GM23338 (cell line): ENCODE measurements around the gene RSPH1.

ENCODE experiments used
- CREB1 ChIP-seq: fragments of 250-450 bp; sonication (Bioruptor Pico); IDR thresholded peaks from 2 replicates; pipeline ENCODE4 v1.5.0; 2020; ENCODE audit warnings: low read depth, mild to moderate bottlenecking, moderate library complexity
- CTCF ChIP-seq, 2 experiments: fragments of 200-600 bp in 1 of 2; sonication (generic) in 1 of 2; conservative IDR thresholded peaks; 2 replicates each; pipeline versions ENCODE4 v1.5.1 to v1.6.1; 2016 to 2017; ENCODE audit warnings: antibody characterized with exemption in 2 of 2, low read depth in 2 of 2, mild to moderate bottlenecking in 2 of 2, moderate library complexity in 1 of 2
- ETS1 ChIP-seq: IDR thresholded peaks from 2 replicates; pipeline ENCODE4 v1.6.1; 2016; ENCODE audit warnings: antibody characterized with exemption
- EZH2 ChIP-seq: fragments of 200-600 bp; sonication (generic); IDR thresholded peaks from one replicate; pipeline ENCODE4 v1.8.0; 2017; ENCODE audit warnings: antibody characterized with exemption, mild to moderate bottlenecking, low read depth; ENCODE audit not compliant: unreplicated experiment
- JUNB ChIP-seq: IDR thresholded peaks from one replicate; pipeline ENCODE4 v1.6.1; 2016; ENCODE audit warnings: antibody characterized with exemption; ENCODE audit not compliant: unreplicated experiment
- NANOG ChIP-seq: IDR thresholded peaks from 2 replicates; pipeline ENCODE4 v1.6.1; 2016; ENCODE audit warnings: antibody characterized with exemption, borderline replicate concordance
- POLR2AphosphoS5 ChIP-seq: IDR thresholded peaks from 2 replicates; pipeline ENCODE4 v1.6.1; 2016; ENCODE audit warnings: antibody characterized with exemption, low read depth
- REST ChIP-seq: IDR thresholded peaks from one replicate; pipeline ENCODE4 v1.6.1; 2018; ENCODE audit warnings: antibody characterized with exemption; ENCODE audit not compliant: unreplicated experiment
- ZNF331 ChIP-seq: fragments of 250-450 bp; sonication (Bioruptor Pico); IDR thresholded peaks from 2 replicates; pipeline ENCODE4 v1.5.0; 2020; ENCODE audit warnings: low read depth, mild to moderate bottlenecking, moderate library complexity

- TF ChIP-seq CTCF (conservative IDR thresholded peaks at IDR 0.05; ENCODE audit: low read depth in 2 of 2) (no peak), JUNB (no peak), EZH2 (no peak), POLR2AphosphoS5 (no peak), REST (no peak), NANOG (no peak), CREB1 (CRISPR knock-in tag) (no peak), ZNF331 (CRISPR knock-in tag) (no peak), ETS1 (no peak)
These were observed 16.4 kb downstream of the RSPH1 start for GRCh38 chr21:42479582-42479981.
